Measurements from ENCODE around the gene AKR7A3. TPM values are rescaled to one million over a fixed set of nuclear protein-coding genes. Genes with fewer than 3 reads are reported as not detected.

Gene AKR7A3
- total RNA-seq, 4 donors from 2014 or later = 0.13 to 1.6 (median 0.66) TPM

DNA sequence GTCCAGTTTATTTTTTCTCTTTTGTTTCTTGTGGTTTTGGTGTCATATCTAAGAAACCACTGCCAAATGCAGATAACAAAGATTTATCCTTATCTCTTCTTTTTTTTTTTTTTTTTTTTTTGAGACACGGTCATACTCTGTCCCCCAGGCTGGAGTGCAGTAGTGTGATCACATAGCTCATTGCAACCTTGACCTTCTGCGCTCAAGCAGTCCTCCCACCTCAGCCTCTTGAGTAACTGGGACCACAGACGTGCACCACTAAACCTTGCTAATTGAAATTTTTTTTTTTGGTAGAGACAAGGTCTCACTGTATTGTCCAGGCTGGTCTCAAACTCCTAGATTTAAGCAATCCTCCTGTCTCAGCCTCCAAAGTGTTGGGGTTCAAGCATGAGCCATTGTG is 32.5 kb upstream of the AKR7A3 start:
- Histone ChIP-seq H3K27me3 (no peaks in the 10 kb centered on the region), H3K4me3 (no peak overlapping the region), H3K4me1 (peaks cover 0 to 12% (median 4%) of the 10 kb centered on the region in 4 donors), H3K9me3 (no peaks in the 10 kb centered on the region), H3K36me3 (peaks cover 10 to 78% (median 59%) of the 10 kb centered on the region in 4 donors), H3K27ac (replicated peaks in 1 of 4) (no peak overlapping the region)
- intact Hi-C loops (cut with DNase I) = no loop called here
- TF ChIP-seq, protein P1, sequence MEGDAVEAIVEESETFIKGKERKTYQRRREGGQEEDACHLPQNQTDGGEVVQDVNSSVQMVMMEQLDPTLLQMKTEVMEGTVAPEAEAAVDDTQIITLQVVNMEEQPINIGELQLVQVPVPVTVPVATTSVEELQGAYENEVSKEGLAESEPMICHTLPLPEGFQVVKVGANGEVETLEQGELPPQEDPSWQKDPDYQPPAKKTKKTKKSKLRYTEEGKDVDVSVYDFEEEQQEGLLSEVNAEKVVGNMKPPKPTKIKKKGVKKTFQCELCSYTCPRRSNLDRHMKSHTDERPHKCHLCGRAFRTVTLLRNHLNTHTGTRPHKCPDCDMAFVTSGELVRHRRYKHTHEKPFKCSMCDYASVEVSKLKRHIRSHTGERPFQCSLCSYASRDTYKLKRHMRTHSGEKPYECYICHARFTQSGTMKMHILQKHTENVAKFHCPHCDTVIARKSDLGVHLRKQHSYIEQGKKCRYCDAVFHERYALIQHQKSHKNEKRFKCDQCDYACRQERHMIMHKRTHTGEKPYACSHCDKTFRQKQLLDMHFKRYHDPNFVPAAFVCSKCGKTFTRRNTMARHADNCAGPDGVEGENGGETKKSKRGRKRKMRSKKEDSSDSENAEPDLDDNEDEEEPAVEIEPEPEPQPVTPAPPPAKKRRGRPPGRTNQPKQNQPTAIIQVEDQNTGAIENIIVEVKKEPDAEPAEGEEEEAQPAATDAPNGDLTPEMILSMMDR (IDR thresholded peaks at IDR 0.05) = no peak
- no peak for TF ChIP-seq POLR2A (IDR thresholded peaks at IDR 0.05; ENCODE audit: low read depth)
- no peak for TF ChIP-seq EP300 (IDR thresholded peaks at IDR 0.05)
- TF ChIP-seq POLR2AphosphoS5 (IDR thresholded peaks at IDR 0.05) = no peak
- WGBS = 88% methylated on average over 3 of the region's 3 CpGs
- DNase-seq (ENCODE audit: extremely low spot score) = no peak

DNA sequence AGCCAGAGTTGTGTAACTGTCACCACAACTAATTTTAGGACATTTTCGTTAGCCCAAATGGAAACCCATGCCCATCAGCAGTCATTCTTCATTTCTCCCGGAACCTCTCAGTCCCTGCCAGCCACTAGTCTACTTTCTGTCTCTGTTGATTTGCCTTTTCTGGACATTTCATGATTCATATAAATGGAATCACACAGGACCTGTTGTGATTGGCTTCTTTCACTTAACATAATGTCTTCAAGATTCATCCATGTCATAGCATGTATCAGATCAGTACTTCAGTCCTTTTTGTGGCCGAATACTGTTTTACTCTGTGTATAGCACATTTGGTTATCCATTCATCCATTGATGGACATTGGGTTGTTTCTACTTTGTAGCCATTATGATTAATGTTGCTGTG is 30.6 kb upstream of the AKR7A3 start:
- Histone ChIP-seq H3K4me1 (peaks cover 0 to 28% (median 21%) of the 10 kb centered on the region in 4 donors), H3K27me3 (no peaks in the 10 kb centered on the region), H3K4me3 (no peak overlapping the region), H3K36me3 (peaks cover 4 to 59% (median 40%) of the 10 kb centered on the region in 4 donors), H3K27ac (replicated peaks in 1 of 4) (no peak overlapping the region), H3K9me3 (no peaks in the 10 kb centered on the region)
- DNase-seq (ENCODE audit: extremely low spot score) = no peak
- 88% methylated on average over 3 of the region's 3 CpGs for WGBS
- intact Hi-C loops (cut with DNase I) = no loop called here
- TF ChIP-seq EP300 (IDR thresholded peaks at IDR 0.05) = no peak
- TF ChIP-seq, protein P1 (IDR thresholded peaks at IDR 0.05) = no peak
- no peak for TF ChIP-seq POLR2AphosphoS5 (IDR thresholded peaks at IDR 0.05)
- TF ChIP-seq POLR2A (IDR thresholded peaks at IDR 0.05; ENCODE audit: low read depth) = no peak

DNA sequence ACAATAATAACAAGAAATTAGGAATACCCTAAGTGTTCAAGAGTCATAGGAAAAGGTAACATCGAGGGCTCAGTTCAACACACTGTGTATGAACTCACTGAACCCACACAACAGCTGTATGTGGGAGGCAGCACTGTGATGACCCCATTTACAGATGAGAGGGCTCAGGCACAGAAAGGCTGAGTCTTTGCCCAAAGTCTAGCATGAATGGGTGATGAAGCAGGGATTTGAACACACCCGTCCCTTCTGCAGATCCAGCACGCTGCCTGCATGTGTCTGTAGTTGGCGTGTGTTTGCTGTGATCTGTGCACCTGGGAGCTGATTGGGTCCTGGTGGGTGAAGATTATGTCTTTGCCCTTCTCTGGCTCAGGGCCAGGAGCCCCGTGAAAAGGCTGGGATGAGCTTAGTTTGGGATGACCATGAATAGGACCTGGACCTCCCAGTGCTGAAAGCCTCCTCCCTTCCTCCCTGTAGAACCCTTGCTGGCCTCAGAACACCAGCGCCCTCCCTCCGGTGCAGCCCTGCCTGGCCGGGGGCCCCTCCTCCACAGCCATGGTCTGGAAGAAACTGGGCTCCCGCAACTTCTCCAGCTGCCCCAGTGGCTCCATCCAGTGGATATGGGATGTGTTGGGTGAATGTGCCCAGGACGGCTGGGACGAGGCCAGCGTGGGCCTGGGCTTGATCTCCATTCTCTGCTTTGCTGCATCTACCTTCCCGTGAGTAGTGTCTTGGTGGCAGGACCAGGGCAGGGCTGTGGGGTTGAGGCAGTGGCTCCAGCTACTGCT is 28.7 kb upstream of the AKR7A3 start:
- no peaks in the 10 kb centered on the region for H3K27me3 ChIP-seq
- H3K36me3 ChIP-seq = peaks cover 0 to 40% (median 27%) of the 10 kb centered on the region in 4 donors
- H3K4me3 ChIP-seq = no peak overlapping the region
- no peak for TF ChIP-seq EP300 (IDR thresholded peaks at IDR 0.05)
- no peak for TF ChIP-seq POLR2AphosphoS5 (IDR thresholded peaks at IDR 0.05)
- TF ChIP-seq POLR2A (IDR thresholded peaks at IDR 0.05; ENCODE audit: low read depth) = no peak
- TF ChIP-seq, protein P1 (IDR thresholded peaks at IDR 0.05) = no peak
- 73% methylated on average over 2 of the region's 13 CpGs for WGBS
- no peak overlapping the region for H3K27ac ChIP-seq (replicated peaks in 1 of 4)
- intact Hi-C loops (cut with DNase I) = no loop called here
- peaks cover 8 to 47% (median 38%) of the 10 kb centered on the region in 4 donors for H3K4me1 ChIP-seq
- H3K9me3 ChIP-seq = no peaks in the 10 kb centered on the region
- DNase-seq (ENCODE audit: extremely low spot score) = no peak

DNA sequence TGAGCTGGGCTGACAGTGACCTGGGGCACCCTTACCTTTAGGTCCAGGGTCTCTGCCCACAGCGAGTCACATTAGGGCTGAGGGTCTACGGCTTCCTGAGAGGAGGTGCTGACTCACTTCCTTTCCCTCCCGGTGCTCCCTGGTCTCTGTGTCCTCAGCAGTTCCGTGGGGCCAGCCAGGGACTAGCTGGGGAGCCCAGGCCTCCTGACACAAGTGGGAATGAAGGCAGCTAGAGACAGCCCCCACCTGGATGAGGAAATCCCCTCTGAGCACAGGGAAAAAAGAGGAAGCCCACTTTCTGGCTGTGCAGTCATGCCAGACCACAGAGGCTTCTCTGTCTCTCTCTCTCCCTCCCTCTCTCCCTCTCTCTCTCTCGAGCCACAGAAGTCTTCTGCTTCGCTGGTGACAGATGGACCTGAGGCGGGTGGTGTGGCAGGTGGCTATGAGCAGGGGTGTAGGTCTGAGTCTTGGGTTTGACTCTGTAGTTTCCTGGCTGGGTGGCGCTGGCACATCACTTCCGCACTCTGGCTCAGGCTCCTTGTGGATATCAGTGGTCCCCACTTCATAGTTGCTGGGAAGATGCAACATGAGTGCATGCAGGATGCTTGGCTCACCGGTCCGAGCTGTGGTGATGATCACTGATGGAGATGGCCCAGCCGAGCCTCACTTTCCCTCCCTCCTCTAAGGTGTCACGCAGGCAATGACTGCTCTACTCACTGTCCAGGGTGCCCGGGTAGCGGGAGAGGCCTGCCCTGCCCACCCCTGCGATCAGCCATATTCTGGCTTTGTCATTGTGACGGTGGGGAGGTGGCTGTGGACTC is 27.0 kb upstream of the AKR7A3 start:
- peaks cover 0 to 26% (median 21%) of the 10 kb centered on the region in 4 donors for H3K36me3 ChIP-seq
- TF ChIP-seq EP300 (IDR thresholded peaks at IDR 0.05) = no peak
- no peak overlapping the region for H3K4me3 ChIP-seq
- H3K9me3 ChIP-seq = no peaks in the 10 kb centered on the region
- 71% methylated on average over 9 of the region's 17 CpGs for WGBS
- DNase-seq (ENCODE audit: extremely low spot score) = no peak
- H3K27me3 ChIP-seq = no peaks in the 10 kb centered on the region
- no peak overlapping the region for H3K27ac ChIP-seq (replicated peaks in 1 of 4)
- intact Hi-C loops (cut with DNase I) = no loop called here
- peaks cover 16 to 61% (median 48%) of the 10 kb centered on the region in 4 donors for H3K4me1 ChIP-seq
